K562 (cell line): ENCODE results near the gene BNIPL. TPM values are rescaled to one million over a fixed set of nuclear protein-coding genes. Genes with fewer than 3 reads are reported as not detected.

Experiments
- CHD7 ChIP-seq: fragments of 200-600 bp; sonication (generic); IDR thresholded peaks from one replicate; pipeline ENCODE4 v1.6.1; 2012; ENCODE audit warnings: mild to moderate bottlenecking, low read depth, low read length, inconsistent platforms
- CREBBP ChIP-seq: IDR thresholded peaks from one replicate; pipeline ENCODE4 v1.6.1; 2012; ENCODE audit warnings: low read depth, mild to moderate bottlenecking, control low read depth, inconsistent platforms, low read length
- E2F3 ChIP-seq: fragments of 250-450 bp; sonication (Bioruptor Pico); IDR thresholded peaks from 2 replicates; pipeline ENCODE4 v1.4.0; 2020; ENCODE audit warnings: mild to moderate bottlenecking
- ELF2 ChIP-seq: fragments of 250-450 bp; sonication (Bioruptor Pico); IDR thresholded peaks from 2 replicates; pipeline ENCODE4 v1.5.0; 2021; ENCODE audit warnings: mild to moderate bottlenecking
- KLF10 ChIP-seq: fragments of 250-450 bp; sonication (Bioruptor Pico); IDR thresholded peaks from 2 replicates; pipeline ENCODE4 v1.6.1; 2021; ENCODE audit warnings: matching md5 sums
- RBFOX2 ChIP-seq: fragments of 200-400 bp; formaldehyde crosslinking; IDR thresholded peaks from 2 replicates; pipeline ENCODE4 v1.6.1; 2017; ENCODE audit warnings: low read depth, mild to moderate bottlenecking, low read length, moderate library complexity
- ZHX1 ChIP-seq: fragments of 150-350 bp; conservative IDR thresholded peaks from 2 replicates; pipeline ENCODE4 v1.6.1; 2014; ENCODE audit warnings: low read length
- ZNF212 ChIP-seq: fragments of 450-650 bp; formaldehyde crosslinking; IDR thresholded peaks from 2 replicates; pipeline ENCODE4 v1.4.0; 2020; ENCODE audit warnings: mild to moderate bottlenecking
- ZNF253 ChIP-seq: fragments of 250-450 bp; sonication (Bioruptor Pico); conservative IDR thresholded peaks from 2 replicates; pipeline ENCODE4 v1.6.1; 2021; ENCODE audit warnings: mild to moderate bottlenecking
- ZNF280B ChIP-seq: fragments of 250-450 bp; sonication (Bioruptor Pico); IDR thresholded peaks from 2 replicates; pipeline ENCODE4 v1.5.1; 2021; ENCODE audit warnings: mild to moderate bottlenecking
- polyA plus RNA-seq, 8 experiments: library from polyadenylated mRNA; depleted of rRNA in 4 of 8; stranded (reverse) in 5 of 8; unstranded in 3 of 8; fragments of >200 nt; fragmentation: Nextera tagmentation in 2 of 8; fragmentation: Illumina TruSeq in 1 of 8; extraction: Ambion mirVana in 2 of 8; extraction: Trizol in 1 of 8; gene quantifications; 2 replicates each; pipeline versions ENCODE4 v1.2.1 to v1.2.3, GENCODE V29; 2011 to 2014; ENCODE audit warnings: inconsistent platforms in 1 of 8, missing spikeins in 1 of 8
- total RNA-seq, 7 experiments: library from RNA; depleted of rRNA in 6 of 7; stranded (reverse); fragments of >200 nt in 6 of 7; fragmentation: Illumina TruSeq in 2 of 7; extraction: Trizol in 2 of 7; gene quantifications; 2 replicates each; pipeline versions ENCODE4 v1.2.1 to v1.2.3, GENCODE V29; 2011 to 2021; ENCODE audit warnings: low replicate concordance in 1 of 7
- TF ChIP-seq, protein P1 (sequence below): fragments of 250-450 bp; sonication (Bioruptor Pico); IDR thresholded peaks from 2 replicates; pipeline ENCODE4 v1.8.0; 2022; ENCODE audit warnings: moderate library complexity, mild to moderate bottlenecking, inconsistent platforms

BNIPL gene
- total and polyA plus RNA-seq, 9 of the 15 experiments (the other 6 are each of a cell fraction or from before 2014, with no cell fraction given), result 0.08 to 1.4 (median 0.68) TPM

- TF ChIP-seq CHD7 (no peak), ZNF212 (CRISPR knock-in tag) (no peak), CREBBP (no peak), KLF10 (CRISPR knock-in tag) (no peak), ZNF280B (CRISPR knock-in tag) (no peak), E2F3 (CRISPR knock-in tag) (no peak), ZNF253 (no peak), ELF2 (CRISPR knock-in tag) (no peak), RBFOX2 (peak; percentile 82), ZHX1 (no peak)
- TF ChIP-seq, protein P1, sequence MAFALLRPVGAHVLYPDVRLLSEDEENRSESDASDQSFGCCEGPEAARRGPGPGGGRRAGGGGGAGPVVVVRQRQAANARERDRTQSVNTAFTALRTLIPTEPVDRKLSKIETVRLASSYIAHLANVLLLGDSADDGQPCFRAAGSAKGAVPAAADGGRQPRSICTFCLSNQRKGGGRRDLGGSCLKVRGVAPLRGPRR (CRISPR knock-in tag), result no peak
Observed at GRCh38 chr1:151008244-151009205, 27.9 kb upstream of the BNIPL start, which contains the start of gene PRUNE1 (continued).
